PFSK-1 (cell line): ENCODE measurements around the gene PPP2R5C.

Experiments
- FOXP2 ChIP-seq: optimal IDR thresholded peaks from 2 replicates; pipeline ENCODE3; 2011; ENCODE audit warnings: borderline replicate concordance, control low read depth, inconsistent platforms; ENCODE audit not compliant: insufficient read depth; ENCODE audit errors: extremely low read length, extremely low read depth
- POLR2AphosphoS5 ChIP-seq: IDR thresholded peaks from 2 replicates; pipeline ENCODE4 v1.6.1; 2012; ENCODE audit warnings: low read depth, mild to moderate bottlenecking, control low read depth, low read length, moderate library complexity
- SIN3A ChIP-seq: IDR thresholded peaks from 2 replicates; pipeline ENCODE4 v1.6.1; 2012; ENCODE audit warnings: mild to moderate bottlenecking, low read length, moderate library complexity, borderline replicate concordance; ENCODE audit not compliant: insufficient read depth
- TAF1 ChIP-seq: IDR thresholded peaks from 2 replicates; pipeline ENCODE4 v1.6.1; 2012; ENCODE audit warnings: low read length, control low read depth, borderline replicate concordance; ENCODE audit not compliant: insufficient read depth
- TF ChIP-seq, protein P1 (sequence below), 2 experiments: IDR thresholded peaks; 2 replicates each; pipeline versions ENCODE4 v1.6.1 to v1.8.0; 2011 to 2012; ENCODE audit warnings: low read depth in 2 of 2, low read length in 2 of 2, control low read depth in 1 of 2, inconsistent platforms in 1 of 2, mild to moderate bottlenecking in 1 of 2, moderate library complexity in 1 of 2; ENCODE audit not compliant: insufficient read depth in 1 of 2

The PPP2R5C gene

DNA sequence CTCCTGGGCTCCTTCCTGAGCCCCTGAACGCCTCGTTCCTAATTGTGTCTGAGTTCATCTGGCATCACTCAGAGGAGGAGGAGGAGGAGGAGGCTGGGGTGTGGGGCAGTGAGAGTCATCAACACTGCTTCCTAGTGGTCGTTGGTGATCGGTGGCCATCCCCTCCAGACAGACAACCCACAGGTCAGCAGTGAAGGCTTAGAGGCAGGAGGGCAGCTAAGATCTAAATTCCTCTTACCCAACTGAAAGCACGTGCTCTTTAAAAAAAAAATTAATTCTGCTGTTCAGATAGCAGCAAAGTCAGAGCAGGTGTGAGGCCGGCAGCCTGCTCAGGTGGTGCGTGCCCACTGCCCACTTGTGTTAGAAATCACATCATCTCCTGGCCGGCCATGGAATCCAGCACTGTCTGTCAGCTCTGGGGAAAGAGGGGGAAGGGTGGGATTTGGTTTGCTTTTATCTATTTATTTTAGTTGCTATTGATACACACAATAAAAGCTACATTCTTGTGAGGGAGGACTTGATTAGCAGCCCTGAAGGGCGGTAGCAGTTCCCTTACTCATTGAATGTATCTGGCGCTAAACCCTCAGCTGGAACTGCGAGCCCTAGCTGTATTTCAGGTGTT lies 46.6 kb downstream of the PPP2R5C start:
- TF ChIP-seq, protein P1, sequence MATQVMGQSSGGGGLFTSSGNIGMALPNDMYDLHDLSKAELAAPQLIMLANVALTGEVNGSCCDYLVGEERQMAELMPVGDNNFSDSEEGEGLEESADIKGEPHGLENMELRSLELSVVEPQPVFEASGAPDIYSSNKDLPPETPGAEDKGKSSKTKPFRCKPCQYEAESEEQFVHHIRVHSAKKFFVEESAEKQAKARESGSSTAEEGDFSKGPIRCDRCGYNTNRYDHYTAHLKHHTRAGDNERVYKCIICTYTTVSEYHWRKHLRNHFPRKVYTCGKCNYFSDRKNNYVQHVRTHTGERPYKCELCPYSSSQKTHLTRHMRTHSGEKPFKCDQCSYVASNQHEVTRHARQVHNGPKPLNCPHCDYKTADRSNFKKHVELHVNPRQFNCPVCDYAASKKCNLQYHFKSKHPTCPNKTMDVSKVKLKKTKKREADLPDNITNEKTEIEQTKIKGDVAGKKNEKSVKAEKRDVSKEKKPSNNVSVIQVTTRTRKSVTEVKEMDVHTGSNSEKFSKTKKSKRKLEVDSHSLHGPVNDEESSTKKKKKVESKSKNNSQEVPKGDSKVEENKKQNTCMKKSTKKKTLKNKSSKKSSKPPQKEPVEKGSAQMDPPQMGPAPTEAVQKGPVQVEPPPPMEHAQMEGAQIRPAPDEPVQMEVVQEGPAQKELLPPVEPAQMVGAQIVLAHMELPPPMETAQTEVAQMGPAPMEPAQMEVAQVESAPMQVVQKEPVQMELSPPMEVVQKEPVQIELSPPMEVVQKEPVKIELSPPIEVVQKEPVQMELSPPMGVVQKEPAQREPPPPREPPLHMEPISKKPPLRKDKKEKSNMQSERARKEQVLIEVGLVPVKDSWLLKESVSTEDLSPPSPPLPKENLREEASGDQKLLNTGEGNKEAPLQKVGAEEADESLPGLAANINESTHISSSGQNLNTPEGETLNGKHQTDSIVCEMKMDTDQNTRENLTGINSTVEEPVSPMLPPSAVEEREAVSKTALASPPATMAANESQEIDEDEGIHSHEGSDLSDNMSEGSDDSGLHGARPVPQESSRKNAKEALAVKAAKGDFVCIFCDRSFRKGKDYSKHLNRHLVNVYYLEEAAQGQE (IDR thresholded peaks at IDR 0.05; ENCODE audit: insufficient read depth in 1 of 2, low read depth in 2 of 2, low read length in 2 of 2), result no peak
- TF ChIP-seq SIN3A (no peak), TAF1 (no peak), POLR2AphosphoS5 (no peak), FOXP2 (no peak)

DNA sequence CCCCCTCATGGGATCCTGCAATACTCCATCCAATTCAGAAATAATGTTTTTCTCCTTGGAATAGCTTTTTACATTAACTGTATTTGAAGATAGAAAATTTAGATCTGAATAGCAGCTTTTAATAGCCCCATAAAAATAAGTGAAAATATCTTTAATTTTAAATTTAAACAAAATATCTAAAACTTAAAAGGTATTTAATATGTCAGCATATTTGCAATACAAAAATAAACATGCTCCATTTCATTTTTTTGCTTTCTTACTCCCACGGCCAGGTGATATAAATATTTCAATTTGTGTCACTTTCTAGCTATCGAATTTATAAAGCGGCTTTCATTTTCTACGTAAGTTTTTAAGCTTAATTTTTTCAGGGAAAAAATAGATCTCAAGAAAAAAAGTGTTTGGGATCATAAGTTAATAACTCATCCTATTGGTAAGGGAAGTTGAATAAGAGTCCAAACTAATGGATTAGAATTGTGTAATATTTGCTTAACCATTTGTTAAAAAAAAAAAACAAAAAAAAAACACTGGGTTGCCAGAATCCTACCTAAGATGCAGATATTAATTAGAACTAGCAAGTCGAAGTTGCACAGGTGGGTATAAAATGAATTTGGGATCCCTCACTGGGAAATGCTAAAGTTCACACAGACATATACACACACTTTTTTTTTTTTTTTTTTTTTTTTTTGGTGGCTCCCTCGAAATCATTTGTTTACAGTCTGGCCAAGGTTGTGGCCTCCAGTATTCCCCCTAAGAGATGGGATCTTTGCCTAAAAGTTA lies 47.6 kb downstream of the PPP2R5C start:
- TF ChIP-seq POLR2AphosphoS5 (no peak), SIN3A (no peak), FOXP2 (no peak), TAF1 (no peak)
- TF ChIP-seq, protein P1 (IDR thresholded peaks at IDR 0.05; ENCODE audit: insufficient read depth in 1 of 2, low read depth in 2 of 2, low read length in 2 of 2), result no peak

DNA sequence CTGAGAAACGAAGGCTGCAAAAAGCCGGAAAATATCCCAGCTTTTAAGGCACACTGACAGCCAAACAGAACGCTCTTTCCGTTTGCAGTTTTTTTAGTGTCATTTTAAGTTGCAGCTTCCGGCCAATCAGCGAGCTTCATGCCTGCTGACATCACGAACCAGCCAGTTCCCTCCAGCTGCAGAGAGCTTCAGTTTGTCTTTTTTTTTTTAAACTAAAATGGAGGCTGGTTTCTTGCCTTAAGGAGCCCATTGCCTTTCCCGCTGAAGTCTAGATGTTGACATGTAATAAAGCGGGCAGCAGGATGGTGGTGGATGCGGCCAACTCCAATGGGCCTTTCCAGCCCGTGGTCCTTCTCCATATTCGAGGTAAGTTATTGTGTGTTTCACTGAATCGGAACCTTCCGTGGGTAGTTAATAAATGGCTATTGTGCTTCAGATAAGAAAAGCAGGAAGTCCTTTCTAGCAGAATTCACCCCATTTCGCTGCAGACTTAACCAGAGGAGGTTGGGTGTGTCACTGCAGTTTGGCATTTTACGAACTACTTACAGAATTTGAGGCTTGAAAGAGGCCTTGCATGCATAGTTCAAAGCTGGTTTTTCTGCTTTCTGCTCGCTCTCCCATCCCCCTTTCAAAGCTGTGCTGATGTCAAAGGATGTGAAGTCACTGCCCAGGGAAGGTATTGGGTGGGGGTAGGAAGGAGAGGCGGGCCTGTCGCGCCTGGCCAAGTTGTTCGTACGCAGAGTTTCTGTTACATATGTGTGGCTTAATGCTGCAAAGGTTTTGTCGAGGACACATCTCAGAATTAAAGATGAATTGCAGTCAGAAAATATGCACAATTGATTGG lies 48.4 kb downstream of the PPP2R5C start:
- no peak for TF ChIP-seq SIN3A
- TF ChIP-seq, protein P1 (IDR thresholded peaks at IDR 0.05; ENCODE audit: insufficient read depth in 1 of 2, low read depth in 2 of 2, low read length in 2 of 2), result no peak

DNA sequence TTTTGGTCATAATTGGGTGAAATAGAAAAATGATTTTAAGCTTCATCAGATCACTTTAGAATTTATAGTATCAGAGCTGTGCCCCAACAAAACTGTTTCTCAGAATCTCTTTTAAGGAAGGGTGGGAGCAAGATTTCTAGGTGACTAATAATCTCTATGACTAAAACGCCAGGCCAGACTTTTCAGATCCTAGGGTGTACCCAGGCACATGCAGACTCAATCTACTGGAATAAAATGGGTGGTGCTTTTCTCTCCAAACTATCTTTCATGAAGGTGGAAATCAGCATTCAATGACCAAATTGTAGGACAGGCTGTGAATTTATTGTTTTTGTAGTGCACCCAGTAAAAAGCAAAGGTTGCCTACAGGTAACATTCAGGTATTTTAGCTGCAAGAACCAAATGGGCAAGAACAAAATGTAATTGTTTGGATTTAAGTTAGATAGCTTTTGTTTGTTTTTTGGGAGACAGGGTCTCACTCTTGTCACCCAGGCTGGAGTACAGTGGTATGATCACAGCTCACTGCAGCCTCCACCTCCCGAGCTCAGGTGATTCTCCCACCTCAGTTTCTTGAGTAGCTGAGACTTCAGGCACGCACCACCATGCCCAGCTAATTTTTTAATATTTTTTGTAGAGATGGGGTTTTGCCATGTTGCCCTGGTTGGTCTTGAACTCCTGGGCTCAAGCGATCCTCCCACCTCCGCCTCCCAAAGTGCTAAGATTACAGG lies 49.5 kb downstream of the PPP2R5C start:
- TF ChIP-seq TAF1, result no peak
- no peak for TF ChIP-seq SIN3A
- no peak for TF ChIP-seq FOXP2
- TF ChIP-seq, protein P1 (IDR thresholded peaks at IDR 0.05; ENCODE audit: insufficient read depth in 1 of 2, low read depth in 2 of 2, low read length in 2 of 2), result no peak
- TF ChIP-seq POLR2AphosphoS5, result no peak
